ENCODE measurements around the gene STIMATE.

Gene STIMATE

DNA sequence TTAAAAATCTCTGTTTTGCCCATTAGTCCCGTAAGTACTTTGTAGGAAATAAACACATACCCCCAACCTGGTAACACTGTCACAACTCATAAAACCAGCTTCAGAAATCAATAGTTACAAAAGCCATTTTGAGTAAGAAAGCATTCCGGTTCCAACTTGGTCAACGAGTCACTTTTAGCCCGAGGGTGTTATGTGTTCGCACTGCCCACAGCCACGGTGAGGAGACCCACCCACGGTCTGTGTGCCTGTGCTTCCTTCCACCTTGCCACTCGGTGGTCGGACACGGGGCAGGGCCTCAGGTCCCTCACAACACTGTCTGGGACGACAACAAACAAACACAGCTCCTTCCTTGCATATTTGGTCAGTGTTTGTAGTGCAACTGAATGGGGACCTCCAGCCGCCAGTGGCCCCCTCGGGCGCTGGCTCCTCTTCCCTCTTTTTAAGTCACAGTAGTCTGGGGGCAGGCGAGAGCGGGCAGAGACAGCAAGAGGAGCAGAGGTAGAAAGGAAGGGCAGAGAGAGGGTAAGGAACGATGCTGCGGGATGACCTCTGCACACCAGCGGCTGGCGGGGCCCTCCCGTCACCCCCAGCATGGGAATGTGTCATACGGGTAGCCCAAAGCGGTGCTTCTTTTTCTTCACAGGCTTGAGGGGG lies 57.3 kb downstream of the STIMATE start:
- DNase-seq (ENCODE audit: low spot score): no peak

DNA sequence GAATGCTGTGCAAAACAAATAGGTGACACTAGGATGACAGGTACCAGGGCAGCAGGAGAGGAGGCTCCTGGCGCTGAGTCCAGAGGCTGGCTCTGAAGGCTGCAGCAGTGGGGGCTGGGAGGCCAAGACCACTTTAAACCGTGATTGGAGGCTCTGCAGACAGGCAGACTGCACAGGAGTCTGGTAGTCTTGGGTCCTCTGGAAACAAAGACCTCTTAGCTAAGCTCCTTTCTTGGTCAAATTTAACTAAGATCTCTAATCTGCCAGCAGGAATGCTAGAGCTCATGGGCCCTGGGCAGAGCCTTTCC lies 58.1 kb downstream of the STIMATE start:
- DNase-seq (ENCODE audit: low spot score): no peak

DNA sequence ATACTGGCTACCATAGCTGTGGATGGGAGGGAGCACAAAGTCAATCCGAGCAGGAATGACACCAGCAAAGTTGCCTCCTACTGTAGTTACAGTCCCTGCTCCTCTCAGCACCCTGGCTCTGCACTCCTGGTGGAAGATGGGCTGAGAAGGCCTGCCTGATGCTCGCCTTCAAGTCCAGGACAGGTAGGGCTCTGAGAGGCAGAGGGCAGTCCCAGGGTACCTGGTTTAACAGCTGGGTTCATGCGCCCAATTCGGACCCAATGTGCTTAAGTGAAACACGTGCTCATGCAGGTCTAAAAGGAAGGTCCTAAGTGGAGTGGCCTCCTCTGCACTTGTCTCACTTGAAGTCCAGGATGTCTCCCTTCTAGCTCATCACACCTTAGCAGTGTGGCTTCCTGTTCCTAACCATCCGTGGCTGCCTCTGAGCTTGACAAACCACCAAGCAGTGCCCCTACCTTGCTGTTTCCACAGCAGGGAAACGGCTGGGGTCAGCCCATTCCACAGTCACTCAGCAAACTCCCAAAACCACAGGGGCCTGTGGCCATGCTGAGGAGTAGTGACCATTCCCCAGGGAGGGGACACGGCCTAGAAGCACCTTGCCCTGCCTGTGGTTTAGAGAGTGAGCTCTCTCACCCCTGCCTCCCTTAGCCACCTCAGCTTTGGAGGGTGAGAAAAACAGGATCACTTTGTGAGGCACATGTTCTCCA lies 58.6 kb downstream of the STIMATE start:
- no peak for DNase-seq (ENCODE audit: low spot score)

DNA sequence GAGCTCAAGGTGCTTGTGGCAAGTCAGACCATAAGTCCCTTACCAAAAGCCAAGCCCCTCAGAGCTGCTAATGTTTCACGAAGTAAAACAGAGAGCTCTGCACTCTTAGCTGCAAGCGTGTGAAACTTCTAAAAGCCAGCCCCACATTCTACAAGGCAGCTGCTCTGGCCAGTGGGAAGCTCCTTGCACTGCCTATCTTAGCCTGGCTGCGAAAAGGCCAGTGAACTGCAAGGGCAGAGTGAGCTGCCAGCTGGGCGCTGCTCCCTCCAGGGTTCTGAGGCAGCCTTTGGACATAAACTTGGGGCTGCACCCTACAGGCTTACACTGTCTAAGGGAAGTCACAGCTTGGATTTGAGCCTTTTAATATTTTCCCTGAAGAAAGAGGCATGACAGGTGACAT lies 60.4 kb downstream of the STIMATE start:
- DNase-seq (ENCODE audit: low spot score): no peak

DNA sequence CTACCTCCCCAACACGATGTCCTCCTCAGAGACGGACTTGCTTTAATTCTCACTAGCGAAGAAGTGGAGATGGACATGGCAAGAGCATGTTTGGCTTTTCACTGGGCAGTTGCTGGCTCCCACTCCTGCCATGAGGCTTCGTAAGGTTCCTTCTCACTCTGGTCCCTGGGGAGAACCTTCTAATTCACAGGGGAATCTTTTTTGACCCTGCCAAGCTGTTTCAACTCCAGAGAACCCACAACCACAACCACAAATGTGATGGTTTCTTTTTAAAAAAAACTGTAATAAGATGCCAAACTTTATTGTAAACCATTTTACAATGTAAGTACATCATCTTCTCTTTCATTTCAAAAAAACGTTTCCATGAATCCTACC lies 60.9 kb downstream of the STIMATE start:
- DNase-seq (ENCODE audit: low spot score): no peak

DNA sequence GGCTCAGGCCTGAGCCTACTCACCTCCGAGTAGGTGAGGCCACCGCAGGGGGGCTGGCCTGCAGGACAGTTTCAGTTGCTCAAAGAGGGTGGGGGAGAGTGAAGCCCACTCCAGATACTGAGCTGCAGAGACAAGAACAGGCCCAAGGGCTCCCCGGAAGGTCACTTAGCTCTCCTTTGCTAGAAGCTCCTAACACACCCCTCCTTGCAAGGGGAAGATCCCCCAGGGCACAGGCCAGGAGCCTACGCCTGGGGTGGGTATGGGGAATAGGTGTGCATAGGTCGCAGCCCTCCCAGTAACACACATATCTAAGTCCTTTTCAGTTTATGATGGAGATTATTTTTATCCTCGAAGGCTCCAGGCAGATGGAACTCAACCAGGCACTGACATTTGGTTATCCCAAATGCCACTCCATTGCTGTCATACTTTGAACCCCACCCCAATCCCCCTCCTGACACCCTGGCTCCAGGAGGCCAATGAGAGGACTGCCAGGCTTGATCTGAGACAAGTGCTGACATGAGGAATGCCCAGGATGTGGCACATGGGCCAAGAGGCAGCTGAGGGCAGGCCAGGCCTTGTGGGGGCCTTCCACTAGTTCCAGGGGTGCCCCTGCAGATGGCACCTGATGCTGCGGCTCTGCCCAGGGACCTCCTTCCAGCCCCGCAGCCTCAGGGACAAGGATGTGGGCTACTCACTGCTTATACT lies 61.4 kb downstream of the STIMATE start:
- DNase-seq (ENCODE audit: low spot score): no peak

DNA sequence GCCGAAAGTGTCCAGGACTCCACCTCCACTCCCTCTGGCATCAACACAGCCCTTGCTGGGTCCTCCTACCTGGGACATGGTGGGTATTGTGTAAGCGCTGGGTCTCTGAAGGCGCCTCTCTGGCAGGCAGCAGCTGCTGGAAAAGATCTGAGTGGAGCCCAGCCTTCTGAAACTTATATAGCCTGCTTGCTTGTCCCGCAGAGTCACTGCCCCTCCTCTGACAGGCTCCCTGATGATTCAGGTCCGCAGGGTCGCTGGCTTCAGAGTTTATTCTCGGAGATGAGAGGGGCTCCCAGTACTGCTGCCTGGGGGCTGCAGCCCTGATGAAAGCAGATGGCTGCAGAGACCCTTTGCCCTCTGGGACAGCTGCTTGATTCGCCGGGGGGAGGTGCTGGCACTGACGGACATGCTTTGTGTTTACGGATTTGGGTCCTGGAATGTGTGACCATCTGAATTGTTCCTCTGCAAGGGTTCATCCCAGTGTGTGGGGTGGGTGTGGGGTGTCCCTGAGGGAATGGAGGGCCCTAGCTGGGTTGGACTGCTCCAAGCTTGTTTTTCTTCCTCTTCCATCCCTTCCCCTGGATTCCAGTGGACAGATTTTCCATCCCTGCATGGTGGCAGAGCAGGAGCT lies 62.4 kb downstream of the STIMATE start, which contains the start of gene MUSTN1:
Gene MUSTN1 (minus strand): TSS at position 149 of the 631 bp plus-strand sequence. CDS start 71 bp downstream, at position 78.
- no peak for DNase-seq (ENCODE audit: low spot score)

DNA sequence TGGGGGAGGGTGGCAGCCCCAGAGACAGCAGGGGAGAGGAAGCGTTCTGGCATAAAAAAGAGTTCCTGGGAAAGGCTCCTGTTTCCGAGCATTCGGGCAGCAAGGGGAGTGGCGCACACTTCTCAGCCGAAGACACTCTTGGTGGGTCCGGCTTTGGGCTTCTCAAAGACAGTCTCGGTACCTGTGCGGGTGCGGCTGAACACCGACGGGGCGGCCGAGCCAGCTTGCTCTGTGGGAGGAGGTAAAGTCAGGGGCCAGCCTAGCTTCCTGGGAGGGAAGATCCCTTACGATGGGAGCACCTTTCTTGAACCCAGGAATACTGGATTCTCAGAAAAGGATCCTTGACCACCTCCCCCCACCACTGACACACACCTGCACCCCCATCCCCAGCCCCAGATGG lies 64.1 kb downstream of the STIMATE start:
- no peak for DNase-seq (ENCODE audit: low spot score)

DNA sequence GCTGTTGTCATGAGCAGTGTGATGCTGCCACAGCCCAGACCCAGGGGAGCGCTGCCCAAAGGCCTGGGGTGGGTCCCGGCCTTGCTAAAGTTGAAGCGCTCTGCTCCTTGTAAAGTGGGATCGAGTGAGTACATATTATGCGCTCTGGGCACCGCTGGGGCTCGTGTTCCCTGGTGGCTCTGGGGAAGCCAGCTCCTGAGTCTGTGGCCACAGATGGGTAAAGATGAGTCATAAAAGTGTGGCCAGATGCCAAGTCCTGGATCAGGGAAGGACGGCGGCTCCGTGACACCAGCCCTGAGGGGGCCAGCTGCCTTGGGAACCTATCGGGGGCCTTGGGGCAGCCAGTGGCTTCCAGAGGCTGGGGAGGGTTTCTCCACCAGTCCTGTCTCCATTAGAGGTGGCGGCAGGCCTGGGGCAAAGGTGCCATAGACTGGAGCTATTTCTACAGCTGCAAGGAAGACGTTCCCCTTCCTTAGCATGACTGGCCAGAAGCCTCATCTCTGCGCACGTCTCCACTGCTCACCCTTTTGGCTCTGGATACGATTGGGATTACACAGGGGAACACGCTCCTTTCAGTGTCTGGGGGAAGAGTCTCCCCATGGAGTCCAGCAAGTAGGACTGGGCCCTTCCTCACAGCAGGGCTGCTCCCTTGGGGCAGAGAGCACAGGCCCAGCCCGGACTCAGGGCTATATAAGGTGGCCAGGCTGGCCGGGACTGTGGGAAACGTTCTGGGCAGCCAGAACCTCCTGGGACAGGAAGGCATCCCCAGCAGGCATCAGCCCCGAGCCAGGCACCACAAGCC lies 65.6 kb downstream of the STIMATE start:
- peak; percentile 83 for DNase-seq (ENCODE audit: low spot score)

DNA sequence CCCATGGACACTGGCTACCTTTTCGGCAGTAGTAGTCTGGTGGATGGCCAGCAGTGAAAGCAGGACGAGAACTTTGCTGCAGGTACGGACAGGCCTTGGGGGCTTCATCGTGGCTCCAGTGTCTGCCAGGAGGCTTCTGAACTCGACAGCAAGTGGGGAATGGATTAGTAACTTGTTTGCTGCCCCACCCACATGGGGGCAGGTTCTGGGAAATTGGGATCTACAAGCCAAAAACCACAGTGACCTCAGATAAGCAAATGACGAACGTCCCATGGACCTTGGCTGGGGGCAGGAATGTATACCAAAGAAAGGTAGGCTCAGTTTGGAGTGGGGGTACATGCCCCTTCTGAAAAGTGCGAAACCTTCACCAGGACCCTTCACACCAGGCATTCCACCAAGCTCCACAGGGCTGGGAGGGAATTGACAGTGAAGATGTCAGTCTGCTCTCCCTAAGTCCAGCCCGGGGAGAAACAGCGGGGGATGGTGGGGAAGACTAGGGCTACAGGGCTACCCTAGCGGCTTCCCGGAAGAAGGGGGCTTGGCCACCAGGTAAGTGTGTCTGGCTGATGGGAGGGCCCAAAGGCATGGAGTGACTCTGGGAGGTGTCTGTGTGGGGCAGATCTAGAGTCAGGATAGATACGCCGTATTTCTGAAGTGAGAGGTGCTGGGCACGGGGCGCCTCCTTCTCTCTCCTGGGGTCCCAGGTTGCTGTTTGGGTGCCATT lies 66.7 kb downstream of the STIMATE start, which contains the start of gene ITIH4:
Gene ITIH4 (minus strand): TSS at position 138 of the 724 bp plus-strand sequence. CDS start 30 bp downstream, at position 108.
- no peak for DNase-seq (ENCODE audit: low spot score)

DNA sequence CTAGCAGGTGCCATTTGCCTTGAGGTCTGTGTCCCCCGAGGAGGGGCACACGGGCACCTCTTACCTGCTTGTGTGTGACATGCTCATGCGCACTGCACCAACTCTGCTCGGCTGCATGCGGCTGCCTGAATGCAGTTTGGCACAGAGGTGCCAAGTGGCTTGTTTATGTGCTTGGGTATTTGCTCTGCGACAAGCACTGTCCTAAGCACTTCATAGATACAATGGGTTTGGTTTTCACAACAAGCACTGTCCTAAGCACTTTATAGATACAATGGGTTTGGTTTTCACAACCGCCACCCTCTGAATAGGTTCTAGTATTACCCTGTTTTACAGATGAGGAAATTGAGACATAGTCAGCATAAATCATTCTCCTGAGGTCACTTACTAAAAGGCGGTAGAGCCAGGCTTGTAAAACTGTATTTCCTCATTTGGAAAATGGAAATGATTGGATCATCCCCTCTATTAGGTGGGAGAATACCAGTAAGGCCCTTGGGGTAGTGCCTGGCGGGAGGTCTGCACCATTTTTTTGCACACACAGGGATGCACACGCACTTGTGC lies 67.4 kb downstream of the STIMATE start:
- DNase-seq (ENCODE audit: low spot score): no peak

DNA sequence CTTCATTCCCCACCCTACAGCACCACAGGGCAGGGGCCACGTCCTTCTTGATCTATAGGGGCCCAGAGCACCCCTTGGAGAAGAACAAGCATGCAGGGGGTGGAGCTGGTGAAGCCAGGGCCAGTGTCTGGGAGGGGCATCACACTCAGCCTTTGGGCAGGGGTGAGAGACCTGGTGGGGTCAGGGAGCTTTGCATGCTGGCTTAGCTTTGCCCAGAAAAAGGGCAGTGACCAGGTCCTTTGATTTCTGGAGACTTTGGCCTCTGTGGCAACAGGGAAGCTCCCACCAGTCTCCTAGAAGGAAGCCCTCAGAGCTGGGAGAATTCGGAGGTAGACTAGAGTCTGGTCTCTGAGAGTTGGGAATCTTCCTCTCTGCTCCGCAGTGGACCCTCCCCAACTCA lies 67.9 kb downstream of the STIMATE start:
- DNase-seq (ENCODE audit: low spot score): no peak

DNA sequence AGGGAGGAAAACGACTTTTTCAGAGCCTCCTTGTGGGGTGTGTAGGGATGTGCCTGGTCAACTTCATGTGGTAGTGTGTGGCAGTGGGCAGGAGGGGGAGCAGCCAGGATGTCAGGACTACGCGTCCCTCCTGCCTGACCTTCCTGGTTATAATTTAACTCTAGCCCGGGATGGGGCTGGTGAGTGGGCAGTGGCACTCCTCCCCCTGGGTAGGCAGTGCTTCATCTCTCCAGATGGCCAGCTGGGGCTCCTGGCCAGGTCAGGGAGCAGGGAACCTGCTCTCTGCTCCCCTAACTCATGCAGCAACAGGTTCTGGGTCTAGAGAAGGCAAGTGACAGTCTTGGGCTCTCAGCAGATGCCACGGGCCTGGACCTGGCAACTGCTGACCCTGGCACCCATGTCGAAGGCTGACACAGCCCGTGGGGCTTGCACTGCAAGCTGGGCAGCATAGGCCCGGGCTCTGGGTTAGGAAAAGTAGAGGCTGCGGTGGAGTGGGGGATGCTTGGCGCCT lies 69.4 kb downstream of the STIMATE start:
- no peak for DNase-seq (ENCODE audit: low spot score)

DNA sequence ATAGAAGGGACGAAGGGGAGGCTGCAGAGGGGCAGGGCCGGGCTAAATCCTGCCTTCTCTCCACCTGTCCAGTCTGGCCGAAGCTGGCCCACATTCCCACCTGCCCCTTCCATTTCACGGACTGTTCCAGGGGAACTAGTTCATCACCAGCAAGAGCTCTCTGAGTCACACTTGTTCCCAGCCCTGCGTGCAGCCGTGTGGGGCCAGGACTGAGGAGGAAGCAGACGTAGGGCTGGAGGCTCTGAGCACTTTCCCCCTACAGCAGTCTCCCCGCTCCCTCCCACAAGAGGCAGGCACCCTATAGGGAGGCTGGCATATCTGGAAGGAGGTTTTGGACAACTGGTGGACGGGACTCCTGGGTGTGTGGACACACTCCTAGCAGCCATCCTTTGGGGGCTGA lies 69.9 kb downstream of the STIMATE start:
- DNase-seq (ENCODE audit: low spot score): no peak

DNA sequence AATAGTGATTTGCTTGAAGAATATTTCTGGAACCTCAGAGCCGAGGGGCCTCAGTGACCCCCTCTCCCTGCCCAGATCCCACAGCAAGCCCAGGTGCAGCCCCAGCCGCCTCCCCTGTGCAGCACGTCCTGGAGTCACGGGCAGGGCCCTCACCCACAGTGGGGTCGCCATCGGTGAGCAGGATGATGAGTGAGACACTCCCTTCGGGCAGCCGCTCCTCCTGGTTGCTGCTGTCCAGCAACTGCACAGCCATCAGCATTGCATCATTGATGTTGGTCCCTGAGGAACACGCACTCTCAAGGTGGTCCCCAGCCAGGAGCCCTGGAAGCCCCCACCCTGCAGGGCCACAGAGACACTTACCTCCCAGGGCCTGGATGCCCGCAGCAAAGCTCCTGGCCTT lies 73.3 kb downstream of the STIMATE start:
- DNase-seq (ENCODE audit: low spot score): no peak

DNA sequence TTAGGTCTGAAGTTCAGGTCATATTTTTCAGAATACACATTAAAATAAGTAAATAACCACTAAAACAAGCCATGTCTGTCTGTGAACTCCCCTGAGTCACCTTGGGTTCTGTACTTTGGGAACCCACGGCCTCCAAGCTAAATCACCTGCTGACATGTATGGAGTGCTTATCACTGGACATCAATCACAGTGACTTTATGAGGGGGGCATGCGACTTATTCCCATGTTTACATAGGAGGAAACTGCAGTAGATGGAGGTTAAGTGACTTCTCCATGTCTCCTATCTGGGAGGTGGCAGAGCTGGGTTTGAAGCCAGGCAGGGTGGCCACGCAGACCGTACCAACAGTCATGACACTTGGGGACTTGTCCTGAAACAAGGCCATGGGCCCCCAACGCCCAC lies 75.0 kb downstream of the STIMATE start:
- DNase-seq (ENCODE audit: low spot score): no peak

DNA sequence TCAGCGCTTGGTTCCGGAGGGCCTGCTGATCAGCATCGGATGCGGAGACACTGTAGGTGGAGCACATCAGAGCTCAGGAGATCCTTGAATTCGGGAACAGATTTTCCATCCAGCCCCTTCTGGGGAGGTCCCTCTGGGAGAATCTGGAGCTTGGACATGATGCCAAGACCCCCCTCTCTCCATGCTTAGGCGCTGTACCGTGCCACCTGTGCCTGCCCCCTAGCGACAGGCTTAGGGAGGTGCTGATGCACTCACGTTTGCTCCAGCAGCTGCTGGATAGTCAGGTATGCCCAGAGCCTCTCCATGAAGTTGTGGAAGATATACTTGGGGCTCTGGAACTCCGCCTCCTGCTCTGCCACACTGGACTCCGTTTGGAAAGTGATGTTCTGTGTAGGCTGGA lies 76.6 kb downstream of the STIMATE start:
- DNase-seq (ENCODE audit: low spot score): no peak

DNA sequence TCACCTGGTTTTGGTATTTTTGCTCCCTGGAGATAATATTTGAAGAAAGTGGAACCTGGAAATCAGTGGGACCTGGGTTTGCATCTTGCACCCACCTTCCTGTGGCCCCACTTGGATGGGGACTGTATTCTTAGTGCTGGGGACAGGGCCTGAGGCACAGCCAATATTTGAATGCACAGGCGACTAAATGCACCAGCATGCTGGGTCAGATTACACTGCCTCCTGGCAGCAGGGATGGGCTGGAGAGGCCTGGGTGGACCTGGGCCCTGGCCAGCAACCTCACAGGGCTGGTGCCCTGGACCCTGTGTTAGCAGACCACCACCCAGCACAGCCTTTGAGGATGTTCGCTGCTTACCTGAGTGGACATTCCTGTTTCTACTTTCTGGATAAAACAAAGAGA lies 77.4 kb downstream of the STIMATE start:
- no peak for DNase-seq (ENCODE audit: low spot score)

DNA sequence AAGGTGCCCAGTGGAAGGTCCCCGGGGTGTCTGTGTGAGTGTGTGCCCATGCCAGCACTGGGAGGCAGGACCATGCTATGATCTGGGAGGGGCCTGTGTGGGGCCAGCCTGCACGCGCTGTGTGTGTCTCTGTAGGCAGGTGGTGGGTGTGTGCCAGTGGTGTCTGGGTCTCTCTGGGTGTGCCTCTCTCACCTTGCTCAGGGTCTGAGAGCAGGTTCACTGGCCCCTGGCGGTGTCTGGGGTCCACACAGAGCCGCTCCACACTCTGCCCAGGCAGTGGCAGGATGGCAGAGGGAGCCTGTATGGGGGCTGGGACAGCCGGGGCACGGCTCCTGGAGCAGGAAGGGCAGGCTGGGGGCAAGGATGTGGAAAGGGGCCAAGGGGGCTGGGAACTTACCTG lies 79.5 kb downstream of the STIMATE start:
- DNase-seq (ENCODE audit: low spot score): no peak

DNA sequence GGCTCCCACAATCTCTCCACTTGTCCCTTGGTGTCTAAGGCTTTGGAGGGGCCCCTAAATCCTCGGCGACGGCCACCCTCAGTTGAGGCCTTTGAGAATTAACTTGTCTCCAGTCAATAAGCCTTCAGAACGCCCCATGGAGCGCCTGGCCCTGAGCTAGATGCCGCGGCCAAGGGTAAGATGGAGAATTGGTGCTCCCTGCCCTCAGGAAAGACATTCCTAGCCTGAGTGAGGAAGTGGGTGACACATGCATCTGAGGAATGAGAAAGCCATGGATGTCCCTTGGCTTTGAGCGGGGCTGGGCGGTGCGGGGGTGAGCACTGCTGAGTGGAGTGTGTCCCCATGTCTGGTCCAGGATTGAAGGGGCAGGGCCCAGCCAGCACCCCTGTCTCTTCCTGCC lies 80.1 kb downstream of the STIMATE start:
- DNase-seq (ENCODE audit: low spot score): no peak

DNA sequence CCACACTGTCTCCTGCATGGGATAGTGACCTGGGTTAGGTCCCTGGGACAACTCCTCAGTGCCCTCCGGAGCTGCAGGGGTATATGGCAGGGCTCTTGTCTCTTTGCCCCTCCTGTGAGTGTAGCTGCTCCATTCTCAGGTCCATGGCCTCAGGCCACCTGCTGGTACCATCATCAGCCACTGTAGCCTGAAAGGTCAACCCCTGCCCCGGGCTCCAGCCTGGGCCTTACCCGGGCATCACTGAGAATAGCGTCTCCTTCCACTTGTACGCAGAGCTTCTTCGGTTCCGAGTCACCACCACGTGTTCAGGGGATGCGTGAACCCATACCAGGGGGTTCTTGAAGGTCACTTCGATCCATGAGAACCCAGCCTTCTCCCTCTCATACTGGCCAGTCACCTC lies 80.7 kb downstream of the STIMATE start:
- no peak for DNase-seq (ENCODE audit: low spot score)

Measured in COLO829 (cell line).